Adipocyte (in vitro differentiated cells): Measurements from ENCODE around the gene LRRC70.
"Not testable (repeated sequence)": the region's sequence is repeated elsewhere in the genome, so short reads cannot be mapped to it uniquely, and the experiment has no call there.

Source experiments
- DNase-seq: peaks from one replicate; pipeline ENCODE4 v3.0.0-alpha.2; 2015; ENCODE audit warnings: low read depth
- H3K27me3 ChIP-seq: replicated peaks from 2 replicates; pipeline ENCODE4 v1.7.0; 2013; ENCODE audit warnings: mild to moderate bottlenecking, low read length, moderate library complexity; ENCODE audit not compliant: control insufficient read depth, insufficient read depth
- H3K36me3 ChIP-seq: 2 replicates; pipeline ENCODE4 v1.7.0; 2013; ENCODE audit warnings: low read length, mild to moderate bottlenecking, moderate library complexity; ENCODE audit not compliant: control insufficient read depth, insufficient read depth, severe bottlenecking
- H3K4me1 ChIP-seq: 2 replicates; pipeline ENCODE4 v1.7.0; 2013; ENCODE audit warnings: mild to moderate bottlenecking, low read length, moderate library complexity; ENCODE audit not compliant: control insufficient read depth, insufficient read depth
- H3K4me3 ChIP-seq: 2 replicates; pipeline ENCODE4 v1.7.0; 2013; ENCODE audit warnings: mild to moderate bottlenecking, low read length, moderate library complexity
- H3K9ac ChIP-seq: 2 replicates; pipeline ENCODE4 v1.7.0; 2013; ENCODE audit warnings: mild to moderate bottlenecking, low read length, moderate library complexity
- H3K9me3 ChIP-seq: 2 replicates; pipeline ENCODE4 v1.7.0; 2013; ENCODE audit warnings: mild to moderate bottlenecking, low read length, moderate library complexity; ENCODE audit not compliant: control insufficient read depth

Gene LRRC70

GRCh38 chr5:62558941-62559340 lies 19.7 kb upstream of the LRRC70 start:
- H3K27me3 ChIP-seq, result no peaks in the 10 kb centered on the region

GRCh38 chr5:62560786-62561185 lies 17.8 kb upstream of the LRRC70 start:
- H3K9ac ChIP-seq, result no peak overlapping the region
- H3K27me3 ChIP-seq, result no peaks in the 10 kb centered on the region
- no peaks in the 10 kb centered on the region for H3K4me1 ChIP-seq
- no peak overlapping the region for H3K4me3 ChIP-seq
- peaks cover 13% of the 10 kb centered on the region for H3K36me3 ChIP-seq
- no peaks in the 10 kb centered on the region for H3K9me3 ChIP-seq
- peak; percentile 48 for DNase-seq

More at GRCh38 chr5:62558941-62559340, 19.7 kb upstream of the LRRC70 start:
- Histone ChIP-seq H3K4me1 (no peaks in the 10 kb centered on the region), H3K36me3 (peaks cover 16% of the 10 kb centered on the region), H3K4me3 (no peak overlapping the region), H3K9ac (no peak overlapping the region), H3K9me3 (no peaks in the 10 kb centered on the region)
- no peak for DNase-seq

DNA sequence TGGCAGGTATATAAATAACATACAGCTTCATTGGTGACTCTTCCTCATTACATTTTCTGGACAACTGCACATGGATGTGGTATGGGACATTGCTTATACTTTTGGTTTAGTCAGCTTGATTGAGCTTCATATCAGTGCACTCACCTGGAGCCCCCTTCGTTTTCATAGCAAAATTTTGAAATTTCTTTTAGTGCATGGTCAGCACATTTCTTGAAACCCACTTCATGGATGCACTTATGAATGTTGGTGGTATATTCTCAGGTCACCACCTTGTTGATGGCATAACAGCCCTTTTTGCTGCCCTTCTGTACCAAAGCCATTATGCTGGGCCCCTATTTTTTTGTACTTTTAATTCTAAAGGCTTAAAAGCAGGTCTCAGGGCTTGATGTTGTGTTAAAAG lies 16.7 kb upstream of the LRRC70 start:
- no peaks in the 10 kb centered on the region for H3K27me3 ChIP-seq
- DNase-seq, result no peak
- no peaks in the 10 kb centered on the region for H3K9me3 ChIP-seq
- no peaks in the 10 kb centered on the region for H3K4me1 ChIP-seq
- no peak overlapping the region for H3K9ac ChIP-seq
- no peak overlapping the region for H3K4me3 ChIP-seq
- peaks cover 13% of the 10 kb centered on the region for H3K36me3 ChIP-seq

DNA sequence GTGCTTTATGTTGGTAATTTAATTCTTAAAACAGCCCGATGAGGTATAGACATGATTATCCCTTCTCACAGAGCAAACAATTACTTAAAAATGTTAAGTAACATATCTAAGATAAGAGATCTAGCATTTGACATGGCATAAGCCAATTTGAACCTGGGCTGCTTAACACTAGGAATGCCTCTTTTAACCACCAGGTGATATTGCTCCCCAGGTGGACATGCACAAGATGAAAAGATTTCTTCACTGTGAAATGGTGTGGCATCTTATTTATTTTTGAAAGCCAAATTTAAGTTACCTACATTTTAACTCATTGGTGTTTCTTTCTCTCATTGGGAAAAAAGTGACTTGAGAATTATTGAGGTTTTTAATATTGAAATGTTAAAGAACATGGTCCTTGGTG lies 15.8 kb upstream of the LRRC70 start:
- Histone ChIP-seq H3K36me3 (peaks cover 8% of the 10 kb centered on the region), H3K27me3 (no peaks in the 10 kb centered on the region), H3K9ac (no peak overlapping the region), H3K9me3 (peaks cover 3% of the 10 kb centered on the region), H3K4me3 (no peak overlapping the region), H3K4me1 (no peaks in the 10 kb centered on the region)
- DNase-seq, result no peak

DNA sequence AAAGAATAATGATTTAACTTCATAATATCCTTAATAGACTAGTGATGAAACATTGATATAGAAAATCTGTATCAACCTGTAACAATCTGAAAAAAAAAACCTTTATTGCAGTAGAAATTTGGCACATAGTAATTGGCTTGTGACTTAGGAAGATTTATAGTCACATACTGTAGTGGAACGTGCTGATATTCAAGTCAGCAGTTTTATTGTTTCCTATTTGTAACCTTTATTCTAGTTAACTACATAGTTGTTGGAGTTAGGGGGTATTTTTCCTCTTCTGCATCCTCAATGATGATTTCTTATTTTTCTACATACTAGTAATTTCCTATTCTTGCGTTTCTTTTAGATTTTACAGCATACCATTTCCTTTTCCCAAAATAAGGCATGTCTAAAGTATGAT lies 14.5 kb upstream of the LRRC70 start:
- H3K4me3 ChIP-seq, result no peak overlapping the region
- DNase-seq, result no peak
- H3K4me1 ChIP-seq, result no peaks in the 10 kb centered on the region
- no peak overlapping the region for H3K9ac ChIP-seq
- no peaks in the 10 kb centered on the region for H3K27me3 ChIP-seq
- H3K9me3 ChIP-seq, result peaks cover 9% of the 10 kb centered on the region
- H3K36me3 ChIP-seq, result peaks cover 9% of the 10 kb centered on the region

- DNase-seq, H3K36me3 ChIP-seq: not testable (repeated sequence)
Measured at GRCh38 chr5:62565740-62566139, 12.9 kb upstream of the LRRC70 start.

DNA sequence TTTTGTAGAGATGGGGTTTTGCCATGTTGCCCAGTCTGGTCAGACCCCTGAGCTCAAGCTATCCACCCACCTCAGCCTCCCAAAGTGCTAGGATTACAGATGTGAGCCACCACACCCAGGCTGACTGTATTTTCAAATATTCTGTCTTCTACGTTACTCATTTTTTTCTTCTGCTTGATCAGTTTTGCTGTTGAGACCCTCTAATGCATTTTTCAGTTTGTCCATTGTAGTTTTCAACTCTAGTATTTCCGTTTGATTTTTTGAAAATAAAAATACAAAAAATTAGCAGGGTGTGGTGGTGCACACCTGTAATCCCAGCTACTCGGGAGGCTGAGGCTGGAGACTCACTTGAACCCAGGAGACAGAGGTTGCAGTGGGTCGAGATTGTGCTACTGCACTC lies 10.5 kb upstream of the LRRC70 start:
- H3K9me3 ChIP-seq, result peaks cover 9% of the 10 kb centered on the region
- no peak overlapping the region for H3K4me3 ChIP-seq
- H3K36me3 ChIP-seq, result peaks cover 3% of the 10 kb centered on the region
- H3K27me3 ChIP-seq, result no peaks in the 10 kb centered on the region
- no peaks in the 10 kb centered on the region for H3K4me1 ChIP-seq
- no peak for DNase-seq
- H3K9ac ChIP-seq, result no peak overlapping the region

More at GRCh38 chr5:62565740-62566139, 12.9 kb upstream of the LRRC70 start:
- H3K4me1 ChIP-seq, H3K4me3 ChIP-seq, H3K9ac ChIP-seq, H3K9me3 ChIP-seq, H3K27me3 ChIP-seq: not testable (repeated sequence)

- DNase-seq, result no peak
- H3K9me3 ChIP-seq, result peaks cover 9% of the 10 kb centered on the region
- H3K4me1 ChIP-seq, result no peaks in the 10 kb centered on the region
- no peaks in the 10 kb centered on the region for H3K27me3 ChIP-seq
- no peak overlapping the region for H3K9ac ChIP-seq
- peaks cover 3% of the 10 kb centered on the region for H3K36me3 ChIP-seq
- no peak overlapping the region for H3K4me3 ChIP-seq
Measured at GRCh38 chr5:62568800-62569432, 9.7 kb upstream of the LRRC70 start.

GRCh38 chr5:62569470-62569869 lies 9.1 kb upstream of the LRRC70 start:
- no peaks in the 10 kb centered on the region for H3K27me3 ChIP-seq
- peaks cover 9% of the 10 kb centered on the region for H3K9me3 ChIP-seq
- no peak overlapping the region for H3K9ac ChIP-seq
- H3K4me3 ChIP-seq, result no peak overlapping the region
- no peak for DNase-seq
- H3K36me3 ChIP-seq, result peaks cover 3% of the 10 kb centered on the region
- H3K4me1 ChIP-seq, result no peaks in the 10 kb centered on the region

DNA sequence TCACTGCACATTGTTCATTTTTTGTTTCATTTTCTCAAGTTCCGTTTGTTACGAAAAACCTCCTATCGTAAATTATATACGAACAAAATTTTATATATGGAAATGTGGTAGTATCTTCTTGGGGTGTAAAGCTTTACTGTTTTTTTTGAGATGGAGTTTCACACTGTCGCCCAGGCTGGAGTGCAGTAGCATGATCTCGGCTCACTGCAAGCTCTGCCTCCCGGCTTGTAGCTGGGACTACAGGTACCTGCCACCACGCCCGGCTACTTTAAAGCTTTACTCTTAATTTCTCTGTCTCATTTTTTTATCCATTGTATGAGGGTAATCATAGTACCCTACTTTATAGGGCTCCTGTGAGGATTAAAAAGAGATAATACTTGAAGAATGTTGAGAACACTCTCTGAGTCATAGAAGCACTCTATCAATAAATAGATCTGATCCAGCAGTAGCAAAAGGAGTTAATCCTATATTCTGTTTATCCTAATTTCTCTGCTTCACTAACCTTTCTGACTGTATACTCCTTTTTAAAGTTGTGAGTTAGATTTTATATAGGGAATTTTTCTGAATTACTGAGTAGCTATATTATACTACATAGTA lies 5.6 kb upstream of the LRRC70 start:
- Histone ChIP-seq H3K9ac (no peak overlapping the region), H3K9me3 (peaks cover 5% of the 10 kb centered on the region), H3K27me3 (no peaks in the 10 kb centered on the region), H3K4me1 (no peaks in the 10 kb centered on the region), H3K4me3 (no peak overlapping the region), H3K36me3 (peaks cover 5% of the 10 kb centered on the region)
- no peak for DNase-seq

DNA sequence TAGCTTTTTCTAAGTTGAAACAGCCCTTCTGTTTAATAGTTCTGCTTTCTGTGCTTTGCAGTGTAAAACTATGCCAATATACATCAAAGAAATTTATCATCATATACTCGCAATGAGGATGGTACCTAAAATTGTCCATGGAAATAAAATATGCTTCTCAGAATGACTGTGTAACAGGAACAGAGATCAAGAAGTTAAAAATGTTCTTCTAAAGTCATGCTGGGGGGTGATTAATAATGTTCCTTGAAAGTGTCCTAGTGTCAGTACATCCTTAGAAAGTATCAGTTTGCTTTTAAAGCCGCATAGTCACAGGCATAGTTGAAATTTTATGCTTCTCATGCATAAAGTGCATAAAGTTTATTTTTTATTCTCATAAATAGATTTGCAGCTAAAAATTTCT lies 4.0 kb upstream of the LRRC70 start:
- no peak for DNase-seq
- Histone ChIP-seq H3K9me3 (no peaks in the 10 kb centered on the region), H3K36me3 (peaks cover 2% of the 10 kb centered on the region), H3K4me1 (no peaks in the 10 kb centered on the region), H3K9ac (no peak overlapping the region), H3K4me3 (no peak overlapping the region), H3K27me3 (no peaks in the 10 kb centered on the region)

DNA sequence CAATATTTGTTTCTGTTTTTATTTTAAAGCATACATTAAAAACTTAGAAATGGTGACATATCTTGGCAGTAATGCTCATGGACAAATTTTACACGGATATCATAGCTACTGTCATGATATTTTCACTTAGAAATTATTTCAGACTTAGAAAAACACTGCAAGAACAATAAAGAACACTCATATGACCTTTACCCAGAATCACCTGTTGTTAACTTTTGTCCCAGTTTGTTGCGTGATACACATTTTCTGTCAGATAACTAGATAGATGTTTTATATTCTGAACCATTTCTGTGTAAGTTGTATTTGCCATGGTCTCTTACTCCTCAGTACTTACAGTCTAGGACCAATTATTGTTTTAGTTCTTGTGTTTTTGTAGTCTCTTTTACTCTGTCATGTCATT lies 3.6 kb upstream of the LRRC70 start:
- Histone ChIP-seq H3K4me3 (no peak overlapping the region), H3K36me3 (peaks cover 2% of the 10 kb centered on the region), H3K27me3 (no peaks in the 10 kb centered on the region), H3K9me3 (no peaks in the 10 kb centered on the region), H3K4me1 (no peaks in the 10 kb centered on the region), H3K9ac (no peak overlapping the region)
- DNase-seq, result no peak
